HG03159 (cell line): ENCODE data around the gene MARCKSL1.
"Not testable (repeated sequence)": the region's sequence is repeated elsewhere in the genome, so short reads cannot be mapped to it uniquely, and the experiment has no call there.

Experiments used
- ATAC-seq: cut with Tn5 transposase; IDR thresholded peaks from one replicate; pipeline ENCODE4 v1.9.1; 2021; ENCODE audit warnings: mild to moderate bottlenecking, moderate library complexity; ENCODE audit not compliant: unreplicated experiment

MARCKSL1 gene

GRCh38 chr1:32335790-32336590 is at the start of gene MARCKSL1:
Gene MARCKSL1 (minus strand): TSS chr1:32336233. CDS start chr1:32336033, 200 bp downstream.
- ATAC-seq: peak; percentile 44

- ATAC-seq: no peak
These were observed 44.0 kb upstream of the MARCKSL1 start for GRCh38 chr1:32380057-32380456.

GRCh38 chr1:32377541-32378220 is 41.6 kb upstream of the MARCKSL1 start:
- no peak for ATAC-seq

GRCh38 chr1:32376199-32376598 is 40.2 kb upstream of the MARCKSL1 start:
- no peak for ATAC-seq

GRCh38 chr1:32373996-32374592 is 38.1 kb upstream of the MARCKSL1 start:
- no peak for ATAC-seq

- no peak for ATAC-seq
These were observed 36.2 kb upstream of the MARCKSL1 start for GRCh38 chr1:32372149-32372756.

GRCh38 chr1:32367912-32368635 is 32.0 kb upstream of the MARCKSL1 start:
- no peak for ATAC-seq

GRCh38 chr1:32365445-32365844 is 29.4 kb upstream of the MARCKSL1 start:
- no peak for ATAC-seq

- no peak for ATAC-seq
These were observed 28.8 kb upstream of the MARCKSL1 start for GRCh38 chr1:32364836-32365235.

GRCh38 chr1:32363713-32364112 is 27.7 kb upstream of the MARCKSL1 start:
- ATAC-seq: no peak

- ATAC-seq: no peak
These were observed 26.7 kb upstream of the MARCKSL1 start, which contains the start of the genes FAM229A and TSSK3 for GRCh38 chr1:32362474-32363313. Gene FAM229A (minus strand): TSS chr1:32362485. CDS start chr1:32362091, 394 bp downstream. Gene TSSK3 (plus strand): TSS chr1:32362539. CDS start chr1:32362702, 163 bp downstream.

GRCh38 chr1:32361674-32362473 is 25.8 kb upstream of the MARCKSL1 start:
- no peak for ATAC-seq

- no peak for ATAC-seq
These were observed 25.3 kb upstream of the MARCKSL1 start for GRCh38 chr1:32361308-32361673.

GRCh38 chr1:32358435-32358834 is 22.4 kb upstream of the MARCKSL1 start:
- no peak for ATAC-seq

GRCh38 chr1:32357614-32358013 is 21.6 kb upstream of the MARCKSL1 start:
- ATAC-seq: no peak

- no peak for ATAC-seq
These were observed 20.4 kb upstream of the MARCKSL1 start for GRCh38 chr1:32356478-32356877.

- ATAC-seq: not testable (repeated sequence)
These were observed 19.7 kb upstream of the MARCKSL1 start for GRCh38 chr1:32355778-32356177.

GRCh38 chr1:32353886-32354570 is 18.0 kb upstream of the MARCKSL1 start:
- ATAC-seq: no peak
